Mononuclear cell (primary cell): ENCODE data around the gene CDH13. TPM values are rescaled to one million over a fixed set of nuclear protein-coding genes. Genes with fewer than 3 reads are reported as not detected.

Experiments used
- H3K27me3 ChIP-seq: 2 replicates; pipeline ENCODE4 v1.6.0; 2011; ENCODE audit warnings: low read length, control low read depth; ENCODE audit not compliant: insufficient read depth
- H3K4me1 ChIP-seq: 2 replicates; pipeline ENCODE4 v1.5.1; 2011; ENCODE audit warnings: mild to moderate bottlenecking, low read length, control low read depth; ENCODE audit not compliant: insufficient read depth
- H3K4me3 ChIP-seq: 2 replicates; pipeline ENCODE4 v1.5.1; 2011; ENCODE audit warnings: mild to moderate bottlenecking, low read length, moderate library complexity
- H3K9me3 ChIP-seq: 2 replicates; pipeline ENCODE4 v1.5.1; 2011; ENCODE audit warnings: low read depth, mild to moderate bottlenecking, control low read depth, low read length
- total RNA-seq: library from RNA; depleted of rRNA; stranded (reverse); fragments of >200 nt; gene quantifications from one replicate; pipeline ENCODE4 v1.2.3, GENCODE V29; 2012

Gene CDH13
- total RNA-seq, 1 donor: 0.10 TPM

- H3K9me3 ChIP-seq: no peaks in the 10 kb centered on the region
- no peaks in the 10 kb centered on the region for H3K27me3 ChIP-seq
- H3K4me1 ChIP-seq: no peaks in the 10 kb centered on the region
- H3K4me3 ChIP-seq: no peak overlapping the region
Observed at GRCh38 chr16:82716361-82716855, 89.6 kb downstream of the CDH13 start.

- Histone ChIP-seq H3K4me1 (no peaks in the 10 kb centered on the region), H3K9me3 (no peaks in the 10 kb centered on the region), H3K4me3 (no peak overlapping the region), H3K27me3 (no peaks in the 10 kb centered on the region)
Observed at GRCh38 chr16:82720414-82720813, 93.6 kb downstream of the CDH13 start.

GRCh38 chr16:82726306-82726705 is 99.5 kb downstream of the CDH13 start:
- H3K27me3 ChIP-seq: no peaks in the 10 kb centered on the region
- H3K4me1 ChIP-seq: no peaks in the 10 kb centered on the region
- no peak overlapping the region for H3K4me3 ChIP-seq
- no peaks in the 10 kb centered on the region for H3K9me3 ChIP-seq

- Histone ChIP-seq H3K4me3 (no peak overlapping the region), H3K9me3 (no peaks in the 10 kb centered on the region), H3K27me3 (no peaks in the 10 kb centered on the region), H3K4me1 (no peaks in the 10 kb centered on the region)
Observed at GRCh38 chr16:82728901-82729300, 102.1 kb downstream of the CDH13 start.

- Histone ChIP-seq H3K27me3 (no peaks in the 10 kb centered on the region), H3K9me3 (no peaks in the 10 kb centered on the region), H3K4me3 (no peak overlapping the region), H3K4me1 (no peaks in the 10 kb centered on the region)
Observed at GRCh38 chr16:82730901-82731300, 104.1 kb downstream of the CDH13 start.

GRCh38 chr16:82732461-82732860 is 105.7 kb downstream of the CDH13 start:
- Histone ChIP-seq H3K9me3 (no peaks in the 10 kb centered on the region), H3K4me1 (no peaks in the 10 kb centered on the region), H3K4me3 (no peak overlapping the region), H3K27me3 (no peaks in the 10 kb centered on the region)

- Histone ChIP-seq H3K27me3 (peaks cover 3% of the 10 kb centered on the region), H3K9me3 (no peaks in the 10 kb centered on the region), H3K4me1 (no peaks in the 10 kb centered on the region), H3K4me3 (no peak overlapping the region)
Observed at GRCh38 chr16:82735186-82735585, 108.4 kb downstream of the CDH13 start.

- Histone ChIP-seq H3K27me3 (peaks cover 3% of the 10 kb centered on the region), H3K4me1 (no peaks in the 10 kb centered on the region), H3K4me3 (no peak overlapping the region), H3K9me3 (no peaks in the 10 kb centered on the region)
Observed at GRCh38 chr16:82735673-82736091, 108.9 kb downstream of the CDH13 start.

- H3K4me1 ChIP-seq: no peaks in the 10 kb centered on the region
- no peak overlapping the region for H3K4me3 ChIP-seq
- H3K27me3 ChIP-seq: peaks cover 3% of the 10 kb centered on the region
- H3K9me3 ChIP-seq: no peaks in the 10 kb centered on the region
Observed at GRCh38 chr16:82736224-82736623, 109.5 kb downstream of the CDH13 start.

GRCh38 chr16:82738699-82739098 is 111.9 kb downstream of the CDH13 start:
- Histone ChIP-seq H3K9me3 (no peaks in the 10 kb centered on the region), H3K4me3 (no peak overlapping the region), H3K27me3 (peaks cover 3% of the 10 kb centered on the region), H3K4me1 (no peaks in the 10 kb centered on the region)

- Histone ChIP-seq H3K27me3 (peaks cover 3% of the 10 kb centered on the region), H3K9me3 (no peaks in the 10 kb centered on the region), H3K4me1 (no peaks in the 10 kb centered on the region), H3K4me3 (no peak overlapping the region)
Observed at GRCh38 chr16:82741073-82741615, 114.4 kb downstream of the CDH13 start.

GRCh38 chr16:82744958-82745357 is 118.2 kb downstream of the CDH13 start:
- Histone ChIP-seq H3K9me3 (no peaks in the 10 kb centered on the region), H3K4me3 (no peak overlapping the region), H3K27me3 (no peaks in the 10 kb centered on the region), H3K4me1 (no peaks in the 10 kb centered on the region)

GRCh38 chr16:82748026-82748425 is 121.3 kb downstream of the CDH13 start:
- Histone ChIP-seq H3K27me3 (no peaks in the 10 kb centered on the region), H3K4me3 (no peak overlapping the region), H3K4me1 (no peaks in the 10 kb centered on the region), H3K9me3 (no peaks in the 10 kb centered on the region)

GRCh38 chr16:82750068-82750467 is 123.3 kb downstream of the CDH13 start:
- no peaks in the 10 kb centered on the region for H3K4me1 ChIP-seq
- H3K9me3 ChIP-seq: no peaks in the 10 kb centered on the region
- H3K4me3 ChIP-seq: no peak overlapping the region
- no peaks in the 10 kb centered on the region for H3K27me3 ChIP-seq

- H3K4me3 ChIP-seq: no peak overlapping the region
- H3K4me1 ChIP-seq: no peaks in the 10 kb centered on the region
- H3K9me3 ChIP-seq: no peaks in the 10 kb centered on the region
- no peaks in the 10 kb centered on the region for H3K27me3 ChIP-seq
Observed at GRCh38 chr16:82751020-82751419, 124.3 kb downstream of the CDH13 start.

GRCh38 chr16:82752172-82752571 is 125.4 kb downstream of the CDH13 start:
- Histone ChIP-seq H3K4me1 (no peaks in the 10 kb centered on the region), H3K4me3 (no peak overlapping the region), H3K27me3 (no peaks in the 10 kb centered on the region), H3K9me3 (no peaks in the 10 kb centered on the region)
